ENCODE results near the gene PLCB3. TPM values are rescaled to one million over a fixed set of nuclear protein-coding genes. Genes with fewer than 3 reads are reported as not detected.

PLCB3 gene
- total and polyA plus RNA-seq, 2 donors (not counting 1 experiment from before 2014, with no cell fraction given) = 17.2 to 37.2 TPM

DNA sequence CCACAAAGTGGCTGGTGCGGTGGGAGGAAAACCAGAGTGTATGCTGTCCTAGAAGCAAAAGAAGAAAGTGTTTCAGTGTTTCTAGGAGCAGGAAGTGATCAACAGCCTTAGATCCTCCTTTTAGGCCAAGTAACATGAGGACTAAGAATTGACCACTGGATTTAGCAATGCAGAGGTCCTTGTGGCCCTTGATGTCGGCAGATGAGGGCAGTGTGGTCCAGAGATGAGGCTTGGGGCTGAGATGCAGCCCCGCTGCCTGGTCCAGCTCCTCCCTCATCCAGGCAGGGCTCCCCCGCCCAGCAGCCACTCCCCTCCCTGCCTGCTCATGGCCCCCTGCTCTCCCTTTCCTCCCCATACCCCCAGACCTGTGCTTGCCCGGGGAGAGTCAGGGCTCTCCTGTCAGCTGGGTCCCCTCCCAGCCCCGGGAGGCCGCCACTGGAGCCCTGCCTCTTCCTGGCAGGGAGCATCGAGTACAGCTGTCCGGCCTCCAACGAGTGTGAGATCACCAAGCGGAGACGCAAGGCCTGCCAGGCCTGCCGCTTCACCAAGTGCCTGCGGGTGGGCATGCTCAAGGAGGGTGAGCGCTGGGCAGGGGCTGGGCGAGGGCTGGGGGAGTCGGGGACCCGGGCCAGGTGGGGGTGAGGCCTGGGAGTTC is 62.3 kb downstream of the PLCB3 start:
- H3K27me3 ChIP-seq (ENCODE audit: control insufficient read depth, insufficient read depth, low read length) = no peaks in the 10 kb centered on the region
- no peaks in the 10 kb centered on the region for H4K20me1 ChIP-seq (ENCODE audit: control insufficient read depth, extremely low read depth, insufficient read depth, low read length)
- DNase-seq (ENCODE audit: low read depth in 2 of 2) = peak in 1 of 2 donors; percentile 48
- peak overlapping the region; percentile 25 for H3K4me2 ChIP-seq (ENCODE audit: extremely low read depth, insufficient read depth, low read length)
- peaks cover 11% of the 10 kb centered on the region for H3K36me3 ChIP-seq (ENCODE audit: control insufficient read depth, insufficient read depth, low read length)
- no peaks in the 10 kb centered on the region for H3K9me3 ChIP-seq (ENCODE audit: control insufficient read depth, insufficient read depth, low read depth, low read length)
- H2AFZ ChIP-seq (ENCODE audit: low read length) = no peak overlapping the region
- H3K4me3 ChIP-seq (replicated peaks in 1 of 4; ENCODE audit: control extremely low read depth in 1 of 4, insufficient read depth in 1 of 4, low read depth in 3 of 4, low read length in 4 of 4) = peak overlapping the region in 1 of 4 experiments; percentile 27
- peaks cover 11% of the 10 kb centered on the region for H3K79me2 ChIP-seq (ENCODE audit: control insufficient read depth, insufficient read depth, low read length)
- H3K9ac ChIP-seq (ENCODE audit: insufficient read depth, low read length) = peak overlapping the region; percentile 37
- no peaks in the 10 kb centered on the region for H3K4me1 ChIP-seq (ENCODE audit: control insufficient read depth, extremely low read depth, insufficient read depth, low read length)
- no peak for TF ChIP-seq EZH2 (IDR thresholded peaks at IDR 0.05; ENCODE audit: low read length, missing control alignments)
- TF ChIP-seq, protein P1, sequence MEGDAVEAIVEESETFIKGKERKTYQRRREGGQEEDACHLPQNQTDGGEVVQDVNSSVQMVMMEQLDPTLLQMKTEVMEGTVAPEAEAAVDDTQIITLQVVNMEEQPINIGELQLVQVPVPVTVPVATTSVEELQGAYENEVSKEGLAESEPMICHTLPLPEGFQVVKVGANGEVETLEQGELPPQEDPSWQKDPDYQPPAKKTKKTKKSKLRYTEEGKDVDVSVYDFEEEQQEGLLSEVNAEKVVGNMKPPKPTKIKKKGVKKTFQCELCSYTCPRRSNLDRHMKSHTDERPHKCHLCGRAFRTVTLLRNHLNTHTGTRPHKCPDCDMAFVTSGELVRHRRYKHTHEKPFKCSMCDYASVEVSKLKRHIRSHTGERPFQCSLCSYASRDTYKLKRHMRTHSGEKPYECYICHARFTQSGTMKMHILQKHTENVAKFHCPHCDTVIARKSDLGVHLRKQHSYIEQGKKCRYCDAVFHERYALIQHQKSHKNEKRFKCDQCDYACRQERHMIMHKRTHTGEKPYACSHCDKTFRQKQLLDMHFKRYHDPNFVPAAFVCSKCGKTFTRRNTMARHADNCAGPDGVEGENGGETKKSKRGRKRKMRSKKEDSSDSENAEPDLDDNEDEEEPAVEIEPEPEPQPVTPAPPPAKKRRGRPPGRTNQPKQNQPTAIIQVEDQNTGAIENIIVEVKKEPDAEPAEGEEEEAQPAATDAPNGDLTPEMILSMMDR (conservative IDR thresholded peaks at IDR 0.05 in 1 of 2, IDR thresholded peaks at IDR 0.05 in 1 of 2; ENCODE audit: low read depth in 1 of 2, low read length in 2 of 2) = no peak
- H3K27ac ChIP-seq (ENCODE audit: insufficient read depth, low read length) = peak overlapping the region; percentile 58

DNA sequence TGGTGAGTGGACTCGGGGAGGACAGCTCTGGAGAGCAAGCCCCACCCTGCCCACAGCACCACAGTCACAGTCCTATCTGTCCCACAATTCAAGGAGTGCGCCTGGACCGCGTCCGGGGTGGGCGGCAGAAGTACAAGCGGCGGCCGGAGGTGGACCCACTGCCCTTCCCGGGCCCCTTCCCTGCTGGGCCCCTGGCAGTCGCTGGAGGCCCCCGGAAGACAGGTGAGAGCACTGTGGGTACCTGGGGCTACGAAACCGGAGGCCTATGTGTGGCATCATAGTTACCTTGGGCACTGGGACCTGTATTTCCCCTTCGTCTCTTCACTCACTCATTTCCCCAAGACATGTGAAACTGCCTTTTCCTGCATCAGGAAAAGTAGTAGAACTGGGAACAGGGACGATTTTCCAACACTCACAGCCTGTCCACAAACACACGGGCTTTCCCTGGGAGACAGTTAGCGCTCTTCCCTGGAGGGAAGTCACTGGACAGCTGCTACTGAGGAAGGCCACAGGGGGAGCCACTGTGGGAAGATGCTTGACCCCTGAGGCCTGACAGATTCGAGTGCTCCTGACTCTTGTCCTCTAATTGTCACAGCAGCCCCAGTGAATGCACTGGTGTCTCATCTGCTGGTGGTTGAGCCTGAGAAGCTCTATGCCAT is 62.9 kb downstream of the PLCB3 start:
- H3K4me3 ChIP-seq (replicated peaks in 1 of 4; ENCODE audit: control extremely low read depth in 1 of 4, insufficient read depth in 1 of 4, low read depth in 3 of 4, low read length in 4 of 4) = peak overlapping the region in 1 of 4 experiments; percentile 27

More for the DNA sequence above, 62.9 kb downstream of the PLCB3 start:
- no peak for DNase-seq (ENCODE audit: low read depth in 2 of 2)
- Histone ChIP-seq H3K36me3 (ENCODE audit: control insufficient read depth, insufficient read depth, low read length) (peaks cover 11% of the 10 kb centered on the region), H3K4me2 (ENCODE audit: extremely low read depth, insufficient read depth, low read length) (peak overlapping the region; percentile 7), H3K9me3 (ENCODE audit: control insufficient read depth, insufficient read depth, low read depth, low read length) (no peaks in the 10 kb centered on the region), H3K4me1 (ENCODE audit: control insufficient read depth, extremely low read depth, insufficient read depth, low read length) (no peaks in the 10 kb centered on the region), H3K27ac (ENCODE audit: insufficient read depth, low read length) (peak overlapping the region; percentile 58), H3K9ac (ENCODE audit: insufficient read depth, low read length) (peak overlapping the region; percentile 37), H2AFZ (ENCODE audit: low read length) (no peak overlapping the region), H4K20me1 (ENCODE audit: control insufficient read depth, extremely low read depth, insufficient read depth, low read length) (no peaks in the 10 kb centered on the region), H3K79me2 (ENCODE audit: control insufficient read depth, insufficient read depth, low read length) (peaks cover 13% of the 10 kb centered on the region), H3K27me3 (ENCODE audit: control insufficient read depth, insufficient read depth, low read length) (no peaks in the 10 kb centered on the region)
- TF ChIP-seq EZH2 (IDR thresholded peaks at IDR 0.05; ENCODE audit: low read length, missing control alignments) = no peak
- TF ChIP-seq, protein P1 (conservative IDR thresholded peaks at IDR 0.05 in 1 of 2, IDR thresholded peaks at IDR 0.05 in 1 of 2; ENCODE audit: low read depth in 1 of 2, low read length in 2 of 2) = peak in 1 of 2 donors; percentile 35

All from fibroblast of lung (primary cell).